Stimulated activated effector memory CD8-positive, alpha-beta T cell treated with anti-CD3 and anti-CD28 coated beads, Interleukin-12 subunit alpha, Interleukin-12 subunit beta, amount 100 ng/mL, for 72 hours (primary cell): ENCODE measurements around the gene ING3.
A peak's percentile ranks its signal among the peaks of the same experiment; 100 is the strongest.

Experiments used
- ATAC-seq: fragments of 150-1000 bp; cut with Tn5 transposase; 2 replicates; pipeline ENCODE4 v1.10.0; 2021
- DNase-seq, 2 donors: peaks; one replicate each; pipeline ENCODE4 v3.0.0; 2021 to 2022; ENCODE audit warnings: low spot score in 2 of 2
- H3K27ac Mint-ChIP-seq: one replicate; pipeline ENCODE4 v1.8.0; 2022; ENCODE audit warnings: mild to moderate bottlenecking, mixed read lengths
- H3K36me3 Mint-ChIP-seq: one replicate; pipeline ENCODE4 v1.8.0; 2022; ENCODE audit warnings: mild to moderate bottlenecking, mixed read lengths
- H3K4me1 Mint-ChIP-seq: one replicate; pipeline ENCODE4 v1.8.0; 2022; ENCODE audit warnings: mixed read lengths
- H3K4me3 Mint-ChIP-seq: one replicate; pipeline ENCODE4 v1.8.0; 2022; ENCODE audit warnings: mild to moderate bottlenecking, mixed read lengths
- H3K9me3 Mint-ChIP-seq: one replicate; pipeline ENCODE4 v1.8.0; 2022; ENCODE audit warnings: mixed read lengths

Gene ING3

GRCh38 chr7:120991161-120991560 is 40.6 kb downstream of the ING3 start:
- H3K9me3 Mint-ChIP-seq, result no peaks in the 10 kb centered on the region
- H3K4me1 Mint-ChIP-seq, result peaks cover 15% of the 10 kb centered on the region
- H3K4me3 Mint-ChIP-seq, result no peak overlapping the region
- no peak for ATAC-seq
- DNase-seq, result no peak
- no peak overlapping the region for H3K27ac Mint-ChIP-seq
- no peaks in the 10 kb centered on the region for H3K36me3 Mint-ChIP-seq

GRCh38 chr7:120991581-120991980 is 41.0 kb downstream of the ING3 start:
- peaks cover 19% of the 10 kb centered on the region for H3K4me1 Mint-ChIP-seq
- H3K4me3 Mint-ChIP-seq, result no peak overlapping the region
- H3K36me3 Mint-ChIP-seq, result no peaks in the 10 kb centered on the region
- no peak overlapping the region for H3K27ac Mint-ChIP-seq
- no peaks in the 10 kb centered on the region for H3K9me3 Mint-ChIP-seq
- DNase-seq (no peak), ATAC-seq (no peak)

GRCh38 chr7:120992272-120992964 is 41.8 kb downstream of the ING3 start:
- Mint-ChIP-seq H3K9me3 (no peaks in the 10 kb centered on the region), H3K4me3 (no peak overlapping the region), H3K4me1 (peaks cover 25% of the 10 kb centered on the region), H3K36me3 (no peaks in the 10 kb centered on the region), H3K27ac (no peak overlapping the region)
- ATAC-seq, result no peak
- no peak for DNase-seq

GRCh38 chr7:120992965-120993494 is 42.5 kb downstream of the ING3 start:
- ATAC-seq (no peak), DNase-seq (no peak)
- Mint-ChIP-seq H3K27ac (no peak overlapping the region), H3K4me3 (no peak overlapping the region), H3K9me3 (no peaks in the 10 kb centered on the region), H3K4me1 (peaks cover 25% of the 10 kb centered on the region), H3K36me3 (no peaks in the 10 kb centered on the region)

DNA sequence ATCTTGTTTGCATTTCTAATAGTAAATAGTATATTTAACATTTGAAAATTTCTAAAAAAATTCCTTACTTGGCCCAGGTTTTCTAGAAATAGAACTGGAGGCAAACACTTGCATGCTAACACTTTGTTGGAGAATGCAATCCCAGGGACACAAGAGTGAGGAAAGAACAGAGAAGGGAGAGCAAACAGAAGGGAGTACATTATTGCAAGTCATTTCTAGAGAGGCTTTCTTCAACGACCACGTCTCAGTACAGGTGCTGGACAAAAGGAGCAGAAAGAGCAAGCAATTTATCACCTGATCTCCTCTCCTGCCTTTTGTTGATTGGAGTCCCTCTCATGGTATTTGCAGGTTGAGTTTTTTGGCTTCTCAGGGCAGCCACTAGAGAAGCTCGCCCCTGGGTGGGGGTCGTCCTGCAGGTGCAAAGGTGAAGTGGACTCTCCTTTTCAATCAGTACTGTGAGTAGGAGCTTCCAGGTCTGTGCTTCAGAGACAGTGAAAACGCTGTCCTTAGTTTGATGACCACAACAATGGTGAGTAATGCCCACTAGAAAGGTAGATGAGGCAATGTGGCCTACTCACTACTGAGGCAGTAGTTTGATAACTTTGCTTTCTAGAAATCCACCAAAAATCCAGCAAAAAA is 43.1 kb downstream of the ING3 start:
- Mint-ChIP-seq H3K4me1 (peaks cover 21% of the 10 kb centered on the region), H3K27ac (no peak overlapping the region), H3K4me3 (no peak overlapping the region), H3K9me3 (no peaks in the 10 kb centered on the region), H3K36me3 (no peaks in the 10 kb centered on the region)
- DNase-seq, result no peak
- ATAC-seq, result peak; percentile 39

- peaks cover 16% of the 10 kb centered on the region for H3K4me1 Mint-ChIP-seq
- no peaks in the 10 kb centered on the region for H3K36me3 Mint-ChIP-seq
- no peaks in the 10 kb centered on the region for H3K9me3 Mint-ChIP-seq
- ATAC-seq (no peak), DNase-seq (no peak)
- no peak overlapping the region for H3K4me3 Mint-ChIP-seq
- no peak overlapping the region for H3K27ac Mint-ChIP-seq
These were observed 44.2 kb downstream of the ING3 start for GRCh38 chr7:120994512-120995410.

DNA sequence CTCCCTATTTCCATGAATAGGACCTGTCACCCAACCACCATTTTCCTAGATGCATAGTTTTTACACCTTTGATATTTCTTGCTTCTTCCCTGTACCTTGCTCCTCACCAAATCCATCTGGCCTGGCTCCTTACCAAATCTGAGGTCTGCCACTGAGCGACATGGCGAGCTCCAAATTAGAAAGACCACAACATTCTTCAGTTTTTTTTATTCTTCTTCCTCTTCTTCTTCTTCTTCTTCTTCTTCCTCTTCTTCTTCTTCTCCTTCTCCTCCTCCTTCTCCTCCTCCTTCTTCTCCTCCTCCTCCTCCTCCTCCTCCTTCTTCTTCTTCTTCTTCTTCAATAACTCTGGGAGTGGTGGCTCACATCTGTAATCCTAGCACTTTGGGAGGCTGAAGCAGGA is 45.1 kb downstream of the ING3 start:
- DNase-seq (no peak), ATAC-seq (no peak)
- Mint-ChIP-seq H3K27ac (no peak overlapping the region), H3K9me3 (no peaks in the 10 kb centered on the region), H3K36me3 (no peaks in the 10 kb centered on the region), H3K4me1 (peaks cover 16% of the 10 kb centered on the region), H3K4me3 (no peak overlapping the region)

DNA sequence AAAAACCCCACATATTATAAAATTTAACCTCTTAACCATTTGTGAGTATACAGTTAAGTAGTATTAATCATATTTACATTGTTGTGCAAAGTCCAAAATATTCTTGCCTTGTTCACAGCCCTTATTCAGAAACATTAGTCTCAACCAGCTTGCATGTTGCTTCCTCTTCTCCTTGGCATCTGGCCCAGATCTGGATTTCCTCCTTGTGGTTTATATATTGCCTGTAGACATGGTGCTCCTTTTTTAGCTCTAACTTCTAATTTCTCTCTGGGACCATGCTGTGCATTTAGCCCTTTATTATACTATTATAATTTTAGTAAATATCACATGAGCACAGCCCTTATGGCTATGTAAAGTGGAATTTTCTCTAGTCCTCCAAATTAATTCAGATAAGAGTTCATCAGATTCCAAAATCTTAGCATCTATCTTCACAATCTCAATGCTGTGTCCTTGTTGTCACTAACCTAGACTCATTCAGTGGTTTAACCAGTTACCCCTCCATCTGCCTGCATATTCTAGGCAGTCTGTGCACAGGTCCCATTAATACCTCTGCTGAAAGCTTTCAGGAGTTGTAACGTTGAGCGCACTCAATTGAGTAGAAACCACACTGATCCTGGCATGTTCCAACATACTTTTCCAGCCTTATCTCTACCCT is 45.9 kb downstream of the ING3 start:
- Mint-ChIP-seq H3K27ac (no peak overlapping the region), H3K4me1 (peaks cover 16% of the 10 kb centered on the region), H3K9me3 (no peaks in the 10 kb centered on the region), H3K4me3 (no peak overlapping the region), H3K36me3 (no peaks in the 10 kb centered on the region)
- ATAC-seq, result no peak
- DNase-seq, result no peak

GRCh38 chr7:120996988-120997345 is 46.4 kb downstream of the ING3 start:
- Mint-ChIP-seq H3K9me3 (no peaks in the 10 kb centered on the region), H3K36me3 (no peaks in the 10 kb centered on the region), H3K4me3 (no peak overlapping the region), H3K4me1 (peaks cover 16% of the 10 kb centered on the region), H3K27ac (no peak overlapping the region)
- DNase-seq (no peak), ATAC-seq (no peak)

DNA sequence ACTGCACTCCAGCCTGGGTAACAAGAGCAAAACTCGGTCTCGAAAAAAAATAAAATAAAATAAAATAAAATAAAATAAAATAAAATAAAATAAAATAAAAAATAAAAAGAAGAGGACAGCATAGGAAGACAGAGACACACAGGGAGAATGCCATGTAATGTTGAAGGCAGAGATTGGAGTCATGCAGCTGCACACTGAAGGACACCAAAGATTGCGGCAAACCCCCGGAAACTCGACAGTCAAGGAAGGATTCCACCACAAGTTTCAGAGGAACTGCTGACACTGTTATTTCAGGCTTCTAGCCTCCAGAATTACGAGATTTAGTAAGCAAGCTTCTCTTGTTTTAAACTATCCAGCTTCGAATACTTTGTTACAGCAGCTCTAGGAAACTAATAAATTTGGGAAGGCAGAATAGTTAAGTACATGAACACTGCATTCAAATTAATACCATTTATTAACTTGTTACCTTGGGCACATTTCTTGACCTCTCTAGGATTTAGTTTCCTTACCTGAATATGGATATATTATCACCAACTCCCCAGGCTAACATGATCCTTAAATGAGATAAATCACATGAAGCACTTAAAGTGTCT is 47.4 kb downstream of the ING3 start:
- H3K36me3 Mint-ChIP-seq, result no peaks in the 10 kb centered on the region
- no peak overlapping the region for H3K27ac Mint-ChIP-seq

DNA sequence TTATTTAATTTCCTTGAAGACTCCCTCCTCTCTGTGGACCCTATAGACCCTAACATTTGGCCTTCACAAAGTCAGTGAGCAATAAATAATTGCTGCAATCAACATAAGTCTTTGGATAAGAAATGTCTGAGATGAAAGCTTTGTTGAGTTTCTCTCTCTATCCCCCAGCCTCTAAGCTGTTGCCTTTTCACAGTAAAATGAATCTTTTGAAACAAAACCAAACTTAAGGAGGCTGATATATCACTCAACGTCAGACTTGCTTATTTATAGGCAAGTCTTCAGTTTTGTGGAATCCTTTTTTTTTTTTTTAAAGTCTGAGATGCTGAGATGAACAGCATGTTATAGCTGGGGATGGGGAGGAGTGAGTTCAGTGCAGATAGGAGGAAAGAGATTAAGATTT is 47.9 kb downstream of the ING3 start:
- H3K4me1 Mint-ChIP-seq, result peaks cover 16% of the 10 kb centered on the region
- DNase-seq, result no peak
- no peak for ATAC-seq
- no peaks in the 10 kb centered on the region for H3K36me3 Mint-ChIP-seq
- H3K4me3 Mint-ChIP-seq, result no peak overlapping the region
- H3K27ac Mint-ChIP-seq, result no peak overlapping the region
- H3K9me3 Mint-ChIP-seq, result no peaks in the 10 kb centered on the region

More for the DNA sequence above, 47.4 kb downstream of the ING3 start:
- no peak for ATAC-seq
- H3K4me3 Mint-ChIP-seq, result no peak overlapping the region
- H3K4me1 Mint-ChIP-seq, result peaks cover 16% of the 10 kb centered on the region
- H3K9me3 Mint-ChIP-seq, result no peaks in the 10 kb centered on the region
- DNase-seq, result no peak

DNA sequence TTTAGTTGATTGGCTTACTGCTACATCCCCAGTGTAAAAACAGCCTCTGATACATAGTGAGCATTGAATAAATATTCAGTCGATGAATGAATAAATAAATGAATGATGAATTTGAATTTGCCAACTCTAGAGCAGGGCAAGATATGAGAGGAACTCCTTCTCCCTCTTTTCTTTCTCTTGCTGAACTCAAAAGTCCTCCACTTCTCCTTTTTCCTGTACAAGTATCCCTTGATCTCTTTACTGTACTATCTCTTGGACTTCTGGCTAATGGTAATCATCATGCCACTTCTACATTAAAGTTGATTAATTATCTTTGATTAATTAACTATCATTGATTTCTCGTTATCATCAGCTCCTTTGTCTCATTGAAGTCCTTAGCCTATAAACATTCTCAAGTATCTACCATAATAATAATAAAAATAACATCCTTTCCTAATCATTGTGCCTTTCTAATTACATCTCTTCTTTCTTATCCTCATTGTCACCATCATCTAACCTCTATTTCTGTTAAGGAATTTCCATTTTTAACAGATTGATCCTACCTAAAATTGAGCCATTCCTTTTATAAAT is 48.5 kb downstream of the ING3 start:
- H3K27ac Mint-ChIP-seq, result no peak overlapping the region
- H3K4me1 Mint-ChIP-seq, result peaks cover 16% of the 10 kb centered on the region
- DNase-seq (no peak), ATAC-seq (no peak)
- H3K4me3 Mint-ChIP-seq, result no peak overlapping the region
- H3K9me3 Mint-ChIP-seq, result no peaks in the 10 kb centered on the region
- H3K36me3 Mint-ChIP-seq, result no peaks in the 10 kb centered on the region

- H3K4me1 Mint-ChIP-seq, result peaks cover 16% of the 10 kb centered on the region
These were observed 49.8 kb downstream of the ING3 start for GRCh38 chr7:121000081-121000983.

More at GRCh38 chr7:121000081-121000983, 49.8 kb downstream of the ING3 start:
- H3K4me3 Mint-ChIP-seq, result no peak overlapping the region
- H3K9me3 Mint-ChIP-seq, result no peaks in the 10 kb centered on the region
- H3K36me3 Mint-ChIP-seq, result no peaks in the 10 kb centered on the region
- H3K27ac Mint-ChIP-seq, result no peak overlapping the region
- DNase-seq, result no peak
- ATAC-seq, result no peak
